PC-3 (cell line): ENCODE measurements around the gene PPP4R4. TPM values are rescaled to one million over a fixed set of nuclear protein-coding genes. Genes with fewer than 3 reads are reported as not detected.

Experiments
- ATAC-seq: fragments of 200-7000 bp; cut with Tn5 transposase; 2 replicates; pipeline ENCODE4 v1.9.1; 2020; ENCODE audit warnings: mild to moderate bottlenecking, moderate library complexity
- BruUV-seq: library from RNA; stranded (reverse); fragments of 400-500 nt; replicated peaks from 2 replicates; lab custom pipeline; 2021; lab: Mats Ljungman, UMichigan
- CTCF ChIA-PET: fragments of 300-600 bp; sonication (Branson Sonifier 250); formaldehyde crosslinking; loops from one replicate; lab custom pipeline; 2022; ENCODE audit warnings: antibody characterized with exemption; lab: Charles Lee
- POLR2A ChIA-PET: fragments of 300-600 bp; sonication (Branson Sonifier 250); formaldehyde crosslinking; loops from one replicate; lab custom pipeline; 2022; ENCODE audit warnings: antibody characterized with exemption; ENCODE audit not compliant: unreplicated experiment; lab: Charles Lee
- DNase-seq: peaks from one replicate; pipeline ENCODE4 v3.0.0-alpha.2; 2015
- H2AFZ ChIP-seq: fragments of 300-600 bp; sonication (generic); 2 replicates; pipeline ENCODE4 v1.6.0; 2016; ENCODE audit warnings: antibody characterized with exemption, low read length
- H3F3A ChIP-seq: fragments of 300-600 bp; sonication (generic); one replicate; pipeline ENCODE4 v1.6.0; 2017; ENCODE audit warnings: antibody characterized with exemption, low read length, control low read depth, mild to moderate bottlenecking; ENCODE audit not compliant: unreplicated experiment
- H3K27ac ChIP-seq: fragments of 300-600 bp; sonication (generic); 2 replicates; pipeline ENCODE4 v1.5.1; 2016; ENCODE audit warnings: mild to moderate bottlenecking, low read length
- H3K27me3 ChIP-seq: fragments of 300-600 bp; sonication (generic); 2 replicates; pipeline ENCODE4 v1.6.1; 2016; ENCODE audit warnings: low read length, mixed read lengths
- H3K36me3 ChIP-seq: fragments of 300-600 bp; sonication (generic); 2 replicates; pipeline ENCODE4 v1.6.1; 2016; ENCODE audit warnings: low read depth, mixed run types, low read length, mixed read lengths
- H3K4me1 ChIP-seq: fragments of 300-600 bp; sonication (generic); 2 replicates; pipeline ENCODE4 v1.5.1; 2016; ENCODE audit warnings: low read length; ENCODE audit not compliant: insufficient read depth
- H3K4me2 ChIP-seq: fragments of 300-600 bp; sonication (generic); 2 replicates; pipeline ENCODE4 v1.6.0; 2016; ENCODE audit warnings: low read length
- H3K4me3 ChIP-seq: fragments of 300-600 bp; sonication (generic); 2 replicates; pipeline ENCODE4 v1.5.1; 2016; ENCODE audit warnings: mild to moderate bottlenecking, low read length, mixed read lengths
- H3K79me2 ChIP-seq: fragments of 300-600 bp; sonication (generic); 2 replicates; pipeline ENCODE4 v1.6.1; 2017; ENCODE audit warnings: low read length, mixed read lengths
- H3K9ac ChIP-seq: fragments of 300-600 bp; sonication (generic); 2 replicates; pipeline ENCODE4 v1.6.0; 2016; ENCODE audit warnings: mild to moderate bottlenecking, low read length
- H3K9me2 ChIP-seq: fragments of 300-600 bp; sonication (generic); replicated peaks from 2 replicates; pipeline ENCODE4 v1.6.1; 2016; ENCODE audit warnings: mixed run types, low read length, mixed read lengths
- H3K9me3 ChIP-seq: fragments of 300-600 bp; sonication (generic); 2 replicates; pipeline ENCODE4 v1.6.1; 2016; ENCODE audit warnings: low read length, mixed read lengths
- H4K20me1 ChIP-seq: fragments of 300-600 bp; sonication (generic); 2 replicates; pipeline ENCODE4 v1.6.1; 2016; ENCODE audit warnings: low read length, mixed read lengths
- EZH2 ChIP-seq: fragments of 300-600 bp; sonication (generic); IDR thresholded peaks from one replicate; pipeline ENCODE4 v1.6.1; 2017; ENCODE audit warnings: antibody characterized with exemption, mild to moderate bottlenecking, low read length; ENCODE audit not compliant: unreplicated experiment
- EZH2phosphoT487 ChIP-seq: fragments of 300-600 bp; sonication (generic); IDR thresholded peaks from 2 replicates; pipeline ENCODE4 v1.6.1; 2018; ENCODE audit warnings: mild to moderate bottlenecking, antibody characterized with exemption, low read length, borderline replicate concordance
- intact Hi-C: fragments of 100-400 bp; cut with micrococcal nuclease; formaldehyde crosslinking; loops from 2 replicates; pipeline ENCODE4 v1.9.0; 2023
- total RNA-seq: library from RNA; depleted of rRNA; stranded (reverse); fragments of >200 nt; gene quantifications from 2 replicates; pipeline ENCODE4 v1.2.3, GENCODE V29; 2014
- TF ChIP-seq, protein P1 (sequence below): fragments of 300-600 bp; sonication (generic); conservative IDR thresholded peaks from 2 replicates; pipeline ENCODE4 v1.5.1; 2017; ENCODE audit warnings: antibody characterized with exemption, low read depth, mild to moderate bottlenecking, low read length

The PPP4R4 gene
- total RNA-seq, 1 experiment from 2014 or later, result 0.11 TPM

DNA sequence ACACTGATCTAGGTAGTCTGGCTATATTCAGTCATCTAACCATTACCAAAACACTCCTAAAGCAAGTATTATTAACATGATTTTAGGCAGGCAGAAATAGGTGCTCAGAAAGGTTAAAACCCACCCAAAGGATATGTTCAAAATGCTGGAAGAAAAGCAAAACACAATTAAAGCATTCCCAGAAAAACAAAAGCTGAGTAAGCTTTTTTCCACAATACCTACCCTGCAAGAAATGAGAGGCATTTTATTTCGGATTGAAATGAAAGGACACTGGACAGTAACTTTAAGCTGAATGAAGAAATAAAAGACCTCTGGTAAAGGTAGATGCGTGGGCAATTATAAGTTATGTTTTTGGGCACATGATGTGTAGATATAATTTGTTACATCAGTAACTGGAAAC, 140.8 kb downstream of the PPP4R4 start:
- no peak for DNase-seq
- Histone ChIP-seq H4K20me1 (no peaks in the 10 kb centered on the region), H3K4me2 (no peak overlapping the region), H3K27me3 (no peaks in the 10 kb centered on the region), H3K79me2 (no peaks in the 10 kb centered on the region), H2AFZ (no peak overlapping the region), H3K4me1 (no peaks in the 10 kb centered on the region), H3K9me2 (no peaks in the 10 kb centered on the region), H3K27ac (no peak overlapping the region), H3K4me3 (no peak overlapping the region), H3K36me3 (no peaks in the 10 kb centered on the region), H3K9ac (no peak overlapping the region), H3K9me3 (no peaks in the 10 kb centered on the region), H3F3A (no peaks in the 10 kb centered on the region)
- intact Hi-C loops, result no loop called here
- BruUV-seq, result no TSS peak
- TF ChIP-seq EZH2phosphoT487, result no peak
- no peak for TF ChIP-seq EZH2
- TF ChIP-seq, protein P1, sequence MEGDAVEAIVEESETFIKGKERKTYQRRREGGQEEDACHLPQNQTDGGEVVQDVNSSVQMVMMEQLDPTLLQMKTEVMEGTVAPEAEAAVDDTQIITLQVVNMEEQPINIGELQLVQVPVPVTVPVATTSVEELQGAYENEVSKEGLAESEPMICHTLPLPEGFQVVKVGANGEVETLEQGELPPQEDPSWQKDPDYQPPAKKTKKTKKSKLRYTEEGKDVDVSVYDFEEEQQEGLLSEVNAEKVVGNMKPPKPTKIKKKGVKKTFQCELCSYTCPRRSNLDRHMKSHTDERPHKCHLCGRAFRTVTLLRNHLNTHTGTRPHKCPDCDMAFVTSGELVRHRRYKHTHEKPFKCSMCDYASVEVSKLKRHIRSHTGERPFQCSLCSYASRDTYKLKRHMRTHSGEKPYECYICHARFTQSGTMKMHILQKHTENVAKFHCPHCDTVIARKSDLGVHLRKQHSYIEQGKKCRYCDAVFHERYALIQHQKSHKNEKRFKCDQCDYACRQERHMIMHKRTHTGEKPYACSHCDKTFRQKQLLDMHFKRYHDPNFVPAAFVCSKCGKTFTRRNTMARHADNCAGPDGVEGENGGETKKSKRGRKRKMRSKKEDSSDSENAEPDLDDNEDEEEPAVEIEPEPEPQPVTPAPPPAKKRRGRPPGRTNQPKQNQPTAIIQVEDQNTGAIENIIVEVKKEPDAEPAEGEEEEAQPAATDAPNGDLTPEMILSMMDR, result no peak
- CTCF ChIA-PET, result no interaction called here
- POLR2A ChIA-PET, result no interaction called here
- no peak for ATAC-seq

DNA sequence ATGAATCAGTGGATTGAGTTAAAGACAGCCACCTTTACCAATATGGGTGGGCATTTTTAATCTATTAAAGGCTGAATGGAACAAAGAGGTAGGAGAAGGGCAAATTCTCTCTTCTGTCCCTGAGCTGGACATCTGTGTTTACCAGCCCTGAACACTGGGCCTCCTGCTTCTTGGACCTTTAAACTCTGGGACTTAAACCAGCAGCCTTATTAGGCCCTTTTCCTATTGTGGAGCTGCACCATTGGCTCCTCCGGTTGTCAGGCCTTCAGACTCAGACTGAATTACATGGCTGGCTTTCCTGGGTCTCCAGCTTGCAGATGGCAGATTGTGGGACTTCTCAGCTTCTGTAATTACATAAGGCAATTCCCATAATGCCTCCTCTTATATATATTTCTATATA, 142.6 kb downstream of the PPP4R4 start:
- ChIA-PET POLR2A (no interaction called here), CTCF (no interaction called here)
- no peak overlapping the region for H3K9ac ChIP-seq
- H3K27ac ChIP-seq, result no peak overlapping the region
- no peaks in the 10 kb centered on the region for H3F3A ChIP-seq
- H4K20me1 ChIP-seq, result no peaks in the 10 kb centered on the region
- H3K27me3 ChIP-seq, result no peaks in the 10 kb centered on the region
- ATAC-seq (no peak), DNase-seq (no peak)
- H3K4me2 ChIP-seq, result no peak overlapping the region
- H3K4me3 ChIP-seq, result no peak overlapping the region
- no peaks in the 10 kb centered on the region for H3K79me2 ChIP-seq
- no TSS peak for BruUV-seq
- TF ChIP-seq EZH2 (no peak), EZH2phosphoT487 (no peak)
- TF ChIP-seq, protein P1, result no peak
- H3K9me3 ChIP-seq, result no peaks in the 10 kb centered on the region
- H3K4me1 ChIP-seq, result no peaks in the 10 kb centered on the region
- no peaks in the 10 kb centered on the region for H3K36me3 ChIP-seq
- no peak overlapping the region for H2AFZ ChIP-seq
- no peaks in the 10 kb centered on the region for H3K9me2 ChIP-seq
- intact Hi-C loops, result no loop called here

DNA sequence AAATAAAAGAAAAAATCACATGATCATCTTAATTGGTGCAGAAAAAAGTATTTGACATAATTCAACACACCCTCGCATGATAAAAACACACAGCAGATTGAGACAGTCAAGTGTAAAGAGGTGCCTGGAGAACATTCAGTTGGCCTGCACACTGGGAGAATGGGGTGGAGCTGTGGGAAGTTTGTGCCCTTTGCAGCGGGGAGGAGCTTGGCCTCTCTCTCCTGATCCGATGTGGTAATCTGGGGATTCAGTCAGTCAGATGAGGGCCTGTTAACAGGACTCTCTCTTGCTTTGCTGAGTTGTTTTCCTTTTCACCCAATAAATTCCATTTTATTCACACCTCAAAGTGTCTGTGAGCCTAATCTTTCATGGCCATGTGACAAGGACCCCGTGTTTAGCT, 143.1 kb downstream of the PPP4R4 start:
- no peak overlapping the region for H3K9ac ChIP-seq
- intact Hi-C loops, result no loop called here
- H3K9me3 ChIP-seq, result no peaks in the 10 kb centered on the region
- H2AFZ ChIP-seq, result no peak overlapping the region
- H3K4me2 ChIP-seq, result no peak overlapping the region
- H3K27ac ChIP-seq, result no peak overlapping the region
- DNase-seq (no peak), ATAC-seq (no peak)
- H3K4me3 ChIP-seq, result no peak overlapping the region
- H3K79me2 ChIP-seq, result no peaks in the 10 kb centered on the region
- H3K27me3 ChIP-seq, result no peaks in the 10 kb centered on the region
- H4K20me1 ChIP-seq, result no peaks in the 10 kb centered on the region
- CTCF ChIA-PET, result no interaction called here
- H3K36me3 ChIP-seq, result no peaks in the 10 kb centered on the region
- H3F3A ChIP-seq, result no peaks in the 10 kb centered on the region
- H3K4me1 ChIP-seq, result no peaks in the 10 kb centered on the region
- TF ChIP-seq EZH2 (no peak), EZH2phosphoT487 (no peak)
- TF ChIP-seq, protein P1, result no peak
- POLR2A ChIA-PET, result no interaction called here
- no peaks in the 10 kb centered on the region for H3K9me2 ChIP-seq
- BruUV-seq, result no TSS peak
